Choroid plexus epithelial cell (primary cell): Measurements from ENCODE around the gene NIT1.
"Not testable (repeated sequence)": the region's sequence is repeated elsewhere in the genome, so short reads cannot be mapped to it uniquely, and the experiment has no call there.

Experiments used
- DNase-seq: peaks from one replicate; pipeline ENCODE4 v3.0.0-alpha.2; 2010; ENCODE audit warnings: low read depth
- H3K4me3 ChIP-seq: 2 replicates; pipeline ENCODE4 v1.5.1; 2011; ENCODE audit warnings: low read depth, mild to moderate bottlenecking, control low read depth, low read length, moderate library complexity
- CTCF ChIP-seq: conservative IDR thresholded peaks from 2 replicates; pipeline ENCODE4 v1.5.1; 2011; ENCODE audit warnings: low read depth, mild to moderate bottlenecking, control low read depth, inconsistent platforms, low read length, moderate library complexity

NIT1 gene

GRCh38 chr1:161113915-161114314, 4.0 kb upstream of the NIT1 start:
- no peak overlapping the region for H3K4me3 ChIP-seq
- no peak for TF ChIP-seq CTCF

DNA sequence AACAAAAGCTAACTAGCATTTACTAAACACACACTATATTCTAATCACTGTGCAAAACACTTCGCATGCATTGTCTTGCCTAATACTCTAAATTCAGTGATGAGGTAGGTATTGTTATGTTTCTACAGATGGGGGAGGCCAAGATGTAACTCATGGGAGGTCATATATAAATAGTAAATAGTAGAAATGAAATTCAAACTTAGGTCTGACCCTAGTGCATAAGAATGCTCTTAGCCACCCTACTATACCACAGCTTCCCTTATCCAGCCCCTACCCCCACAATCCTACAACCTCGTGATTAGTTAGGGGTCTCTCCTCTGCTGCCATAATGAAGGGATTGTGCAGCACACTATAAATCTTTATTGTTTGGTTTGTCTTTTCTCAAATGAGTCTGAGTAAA, 3.3 kb upstream of the NIT1 start:
- DNase-seq = no peak
- TF ChIP-seq CTCF = no peak
- H3K4me3 ChIP-seq = no peak overlapping the region

More at GRCh38 chr1:161113915-161114314, 4.0 kb upstream of the NIT1 start:
- no peak for DNase-seq

GRCh38 chr1:161115132-161115711, 2.7 kb upstream of the NIT1 start:
- no peak overlapping the region for H3K4me3 ChIP-seq
- peak; percentile 97 for DNase-seq
- no peak for TF ChIP-seq CTCF

GRCh38 chr1:161115961-161116360, 1.9 kb upstream of the NIT1 start:
- not testable (repeated sequence) for H3K4me3 ChIP-seq, DNase-seq

DNA sequence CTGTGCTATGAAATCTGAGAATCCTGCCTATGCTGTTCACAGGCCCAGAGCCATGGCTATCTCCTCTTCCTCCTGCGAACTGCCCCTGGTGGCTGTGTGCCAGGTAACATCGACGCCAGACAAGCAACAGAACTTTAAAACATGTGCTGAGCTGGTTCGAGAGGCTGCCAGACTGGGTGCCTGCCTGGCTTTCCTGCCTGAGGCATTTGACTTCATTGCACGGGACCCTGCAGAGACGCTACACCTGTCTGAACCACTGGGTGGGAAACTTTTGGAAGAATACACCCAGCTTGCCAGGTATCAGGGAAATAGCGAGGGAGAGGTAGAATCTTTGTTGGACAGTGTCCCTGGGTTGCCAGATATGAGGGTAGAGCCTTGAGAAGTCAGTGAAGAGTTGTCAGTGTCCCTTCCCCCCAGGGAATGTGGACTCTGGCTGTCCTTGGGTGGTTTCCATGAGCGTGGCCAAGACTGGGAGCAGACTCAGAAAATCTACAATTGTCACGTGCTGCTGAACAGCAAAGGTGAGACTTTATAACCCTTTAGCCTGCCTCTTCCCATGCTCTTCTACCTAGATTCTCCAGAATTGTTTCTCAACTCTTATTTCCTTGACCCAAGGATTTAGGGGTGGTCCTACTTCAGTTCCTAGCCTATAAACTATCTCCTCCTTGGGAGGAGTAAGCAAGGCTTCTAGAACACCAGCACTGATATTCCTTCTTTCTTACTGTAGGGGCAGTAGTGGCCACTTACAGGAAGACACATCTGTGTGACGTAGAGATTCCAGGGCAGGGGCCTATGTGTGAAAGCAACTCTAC, 1.4 kb downstream of the NIT1 start:
- H3K4me3 ChIP-seq = peak overlapping the region; percentile 99
- DNase-seq = peak; percentile 93
- TF ChIP-seq CTCF = peak; percentile 59

DNA sequence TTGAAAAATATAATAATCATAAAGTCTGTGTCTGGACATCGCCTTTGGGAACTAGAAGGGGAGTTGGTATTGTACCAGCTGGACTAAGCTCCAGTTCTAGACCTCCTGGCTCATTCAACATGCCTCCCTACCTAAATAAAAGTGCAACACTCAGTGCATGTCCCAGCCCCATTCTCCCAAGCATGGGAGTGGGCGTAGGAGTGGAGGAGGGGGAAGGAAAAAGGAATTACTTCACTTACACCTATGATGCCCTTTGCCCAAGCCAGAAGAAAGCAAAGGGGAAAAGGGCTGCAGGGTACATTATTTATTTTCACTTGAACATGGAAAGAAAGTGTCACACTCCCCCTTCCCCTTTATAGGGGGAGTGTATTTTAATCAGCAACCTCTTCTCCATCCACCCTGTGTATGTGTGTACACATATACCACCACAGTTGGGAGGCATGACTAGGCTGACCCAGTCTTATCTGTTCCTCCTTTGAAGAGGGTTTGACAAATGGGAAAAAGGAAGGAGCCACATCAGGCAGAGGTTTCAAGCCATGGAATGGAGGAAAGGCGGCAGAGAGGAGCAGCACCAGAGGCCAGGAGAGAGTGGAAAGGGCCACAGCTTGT, 3.2 kb downstream of the NIT1 start:
- TF ChIP-seq CTCF = no peak
- no peak overlapping the region for H3K4me3 ChIP-seq
- no peak for DNase-seq

GRCh38 chr1:161121834-161122233, 3.9 kb downstream of the NIT1 start:
- no peak for TF ChIP-seq CTCF
- no peak overlapping the region for H3K4me3 ChIP-seq
- DNase-seq = no peak
